HG02623 (cell line): Measurements from ENCODE around the gene SORBS1.

ENCODE experiments used
- ATAC-seq: cut with Tn5 transposase; IDR thresholded peaks from one replicate; pipeline ENCODE4 v1.9.1; 2021; ENCODE audit warnings: moderate library complexity; ENCODE audit not compliant: unreplicated experiment

Gene SORBS1

GRCh38 chr10:95561177-95561863, at the start of gene SORBS1:
Gene SORBS1 (minus strand): TSS chr10:95561371. CDS start chr10:95441135, 120,236 bp downstream.
- ATAC-seq = peak; percentile 98

- ATAC-seq = no peak
Measured at GRCh38 chr10:95610727-95611126, 49.6 kb upstream of the SORBS1 start.

DNA sequence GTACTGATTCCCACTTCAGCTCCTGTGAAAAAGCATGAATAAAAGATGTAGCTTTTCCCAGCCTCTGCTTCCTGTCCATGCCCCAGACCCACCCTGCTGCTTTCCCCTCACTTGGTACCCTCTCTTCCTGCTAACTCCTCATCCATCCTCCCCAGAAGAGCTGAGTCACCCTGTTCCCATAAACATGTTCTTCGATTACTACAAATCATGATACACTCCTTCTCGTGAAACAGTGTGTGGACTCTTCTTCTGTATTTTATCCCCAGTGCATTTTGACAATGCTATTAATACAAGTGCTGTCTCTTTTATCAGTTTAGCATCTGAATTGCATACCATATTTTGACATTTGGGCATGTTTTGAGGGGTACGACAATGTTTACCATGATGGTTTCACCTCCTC, 45.8 kb upstream of the SORBS1 start:
- no peak for ATAC-seq

DNA sequence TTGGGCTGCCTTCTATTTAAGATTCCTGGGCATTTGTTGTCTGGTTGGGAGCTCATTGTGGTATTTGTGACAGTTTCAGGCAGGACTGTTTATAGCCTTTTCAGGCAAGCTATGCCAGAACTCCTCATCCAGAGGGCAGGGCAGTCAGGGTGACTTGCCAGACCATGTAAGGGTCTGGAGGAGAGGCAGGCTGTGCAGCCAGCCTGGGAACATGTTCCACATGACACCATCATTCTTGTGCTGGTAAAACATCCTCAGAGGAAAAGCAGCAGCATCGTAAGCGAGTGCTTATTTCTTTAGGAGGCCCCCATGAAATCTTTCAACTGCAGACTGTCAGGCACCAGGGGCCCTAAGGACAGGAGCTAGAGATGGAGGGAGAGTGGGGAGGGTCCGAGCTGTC, 44.0 kb upstream of the SORBS1 start:
- no peak for ATAC-seq

DNA sequence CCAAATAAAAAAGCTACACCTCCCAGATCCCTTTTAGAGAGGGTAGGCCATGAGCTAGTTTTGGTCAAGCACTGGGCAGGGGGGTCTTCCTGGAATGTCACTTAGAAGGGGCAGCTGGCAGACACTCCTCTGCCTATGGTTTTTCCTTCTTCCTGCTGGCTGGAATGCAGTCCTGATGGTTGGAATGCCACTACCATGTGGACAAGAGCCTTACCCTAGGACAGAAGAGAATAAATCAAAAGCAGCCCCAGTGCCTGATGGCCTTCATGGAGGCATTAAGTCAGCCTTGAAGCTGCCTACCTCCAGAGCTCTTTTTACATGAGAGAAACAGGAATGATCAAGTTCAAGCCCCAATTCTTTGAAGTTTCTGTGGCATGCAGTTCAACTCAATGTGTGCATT, 43.5 kb upstream of the SORBS1 start:
- no peak for ATAC-seq

GRCh38 chr10:95602382-95602781, 41.2 kb upstream of the SORBS1 start:
- ATAC-seq = no peak

- no peak for ATAC-seq
Measured at GRCh38 chr10:95601116-95601719, 40.0 kb upstream of the SORBS1 start.

- ATAC-seq = no peak
Measured at GRCh38 chr10:95600158-95600557, 39.0 kb upstream of the SORBS1 start.

GRCh38 chr10:95597788-95598187, 36.6 kb upstream of the SORBS1 start:
- ATAC-seq = no peak

GRCh38 chr10:95588025-95588424, 26.9 kb upstream of the SORBS1 start:
- ATAC-seq = no peak

DNA sequence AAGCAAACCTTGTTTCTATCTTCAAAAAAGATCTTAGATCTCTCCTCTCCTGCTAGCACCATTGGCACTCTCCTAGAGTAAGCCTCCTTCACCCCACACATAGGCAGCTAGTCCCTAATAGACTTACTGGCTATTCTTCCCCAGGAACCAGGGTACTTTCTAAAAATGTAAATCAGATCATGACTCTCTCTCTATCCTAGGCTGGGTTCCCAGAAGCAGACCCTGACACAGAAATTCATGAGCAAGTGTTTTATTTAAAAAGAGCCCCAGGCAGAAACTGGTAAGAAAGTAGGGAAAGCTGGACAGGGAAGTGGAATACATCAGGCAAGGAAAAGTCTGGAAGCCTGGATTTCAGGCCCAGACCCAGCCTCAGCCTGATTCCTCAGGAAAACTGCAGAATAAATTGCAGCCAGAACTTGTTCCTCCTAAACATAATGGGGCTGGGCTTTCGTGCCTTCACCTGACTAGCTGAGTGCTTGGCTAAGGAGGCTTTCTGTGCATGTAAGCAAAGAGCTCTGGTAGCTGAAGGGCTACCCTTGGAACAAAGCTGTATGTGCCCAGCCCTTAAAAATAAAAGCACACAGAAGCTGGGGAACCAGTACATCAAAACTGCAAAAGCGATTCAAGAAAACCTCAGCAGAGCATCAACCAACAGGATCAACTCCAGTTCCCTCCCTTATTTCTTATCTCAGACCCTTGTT, 18.8 kb upstream of the SORBS1 start:
- ATAC-seq = no peak

DNA sequence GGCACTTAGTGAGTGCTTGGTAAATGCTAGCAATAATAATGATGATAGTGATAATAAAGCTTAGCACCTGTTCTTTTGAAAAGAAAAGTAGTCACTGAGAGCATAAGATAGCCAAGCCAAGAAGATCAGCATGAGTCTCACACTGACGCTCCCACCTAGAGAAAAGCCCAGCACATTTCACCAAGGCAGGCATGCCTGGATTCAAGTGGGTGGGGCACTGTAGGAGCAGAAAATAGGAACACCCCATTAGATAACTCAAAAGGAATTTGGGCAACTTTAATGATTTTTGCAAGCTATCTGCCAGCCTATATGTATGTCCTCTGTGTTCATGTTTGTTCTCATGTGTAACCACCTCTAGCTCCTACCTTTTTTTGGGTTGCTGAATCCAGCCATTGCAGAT, 18.1 kb upstream of the SORBS1 start:
- no peak for ATAC-seq

GRCh38 chr10:95578619-95579018, 17.4 kb upstream of the SORBS1 start:
- ATAC-seq = no peak

GRCh38 chr10:95574649-95575365, 13.6 kb upstream of the SORBS1 start:
- no peak for ATAC-seq

- no peak for ATAC-seq
Measured at GRCh38 chr10:95573964-95574604, 12.9 kb upstream of the SORBS1 start.

- no peak for ATAC-seq
Measured at GRCh38 chr10:95573527-95573926, 12.4 kb upstream of the SORBS1 start.

- ATAC-seq = no peak
Measured at GRCh38 chr10:95572131-95572820, 11.1 kb upstream of the SORBS1 start.

- ATAC-seq = no peak
Measured at GRCh38 chr10:95571390-95571789, 10.2 kb upstream of the SORBS1 start.

- no peak for ATAC-seq
Measured at GRCh38 chr10:95569368-95569767, 8.2 kb upstream of the SORBS1 start.

DNA sequence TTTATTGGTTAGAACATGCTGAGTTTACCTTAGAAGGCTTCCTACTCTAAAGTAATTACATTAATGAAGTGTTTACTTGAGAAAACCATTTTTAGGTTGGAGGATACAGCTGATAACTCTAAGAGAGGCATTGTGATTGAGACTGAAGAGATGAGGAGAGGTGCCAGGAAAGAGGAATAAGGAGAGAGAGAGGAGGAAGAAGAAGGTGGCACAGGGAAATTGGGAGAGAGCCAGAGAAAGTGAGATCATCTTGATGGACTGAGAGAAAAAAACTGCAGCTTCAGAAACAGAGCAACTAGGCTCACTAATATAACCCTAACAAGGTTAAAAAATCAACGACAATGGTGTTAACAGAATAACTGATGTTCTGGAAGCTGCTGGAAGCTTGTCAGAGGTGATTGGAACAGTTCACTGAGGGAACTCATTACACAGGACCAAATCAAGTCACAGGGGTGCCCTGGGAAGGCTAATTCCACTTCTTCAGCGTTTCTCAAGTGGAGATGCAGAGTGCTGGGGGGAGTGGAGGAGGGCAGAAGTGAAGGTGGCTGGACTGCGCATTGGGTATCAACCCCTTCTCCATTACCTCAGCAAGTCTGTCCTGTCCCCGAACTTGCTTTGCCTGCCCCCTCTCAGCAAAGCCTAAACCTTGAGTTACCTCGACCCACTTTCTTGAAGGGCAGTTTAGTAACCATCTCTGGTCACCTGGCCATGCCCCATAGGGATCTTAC, 6.9 kb upstream of the SORBS1 start:
- ATAC-seq = no peak
